ENCODE measurements around the gene AUP1. TPM values are rescaled to one million over a fixed set of nuclear protein-coding genes. Genes with fewer than 3 reads are reported as not detected.

AUP1 gene
- total RNA-seq, 1 experiment from 2014 or later = 91.5 TPM

- no peak overlapping the region for H4K5ac ChIP-seq (ENCODE audit: insufficient read length, low read depth, low read length)
Measured at GRCh38 chr2:74542978-74543377, 13.5 kb upstream of the AUP1 start.

More at GRCh38 chr2:74542978-74543377, 13.5 kb upstream of the AUP1 start:
- Histone ChIP-seq H4K8ac (replicated peaks; ENCODE audit: insufficient read length, low read depth, low read length) (no peak overlapping the region), H3K9ac (ENCODE audit: extremely low read depth, insufficient read length, low read length) (no peak overlapping the region), H2BK15ac (ENCODE audit: low read depth, low read length) (no peak overlapping the region), H2AFZ (ENCODE audit: low read length) (no peak overlapping the region), H3K18ac (ENCODE audit: insufficient read length, low read depth, low read length) (no peak overlapping the region), H2BK5ac (ENCODE audit: insufficient read length, low read length) (no peak overlapping the region), H3K4me1 (ENCODE audit: insufficient read depth, low read length) (no peaks in the 10 kb centered on the region), H4K20me1 (ENCODE audit: control insufficient read depth, insufficient read depth, insufficient read length) (no peaks in the 10 kb centered on the region), H3K4me2 (ENCODE audit: insufficient read depth, insufficient read length, low read length) (no peak overlapping the region), H3K9me3 (ENCODE audit: control insufficient read depth, low read depth, low read length) (no peaks in the 10 kb centered on the region), H3K23ac (ENCODE audit: insufficient read length, low read depth, low read length) (no peak overlapping the region), H3T11ph (ENCODE audit: low read length) (no peak overlapping the region), H3K27ac (ENCODE audit: insufficient read length, low read depth, low read length) (no peak overlapping the region), H2AK5ac (ENCODE audit: insufficient read length, low read length) (no peak overlapping the region), H3K56ac (ENCODE audit: insufficient read length, low read depth, low read length) (no peak overlapping the region), H4K91ac (ENCODE audit: insufficient read length, low read depth, low read length) (no peak overlapping the region), H3K27me3 (ENCODE audit: insufficient read depth, low read length) (no peaks in the 10 kb centered on the region), H2BK120ac (ENCODE audit: low read depth, low read length, poor library complexity, severe bottlenecking) (no peak overlapping the region), H2BK20ac (ENCODE audit: low read depth, low read length, poor library complexity, severe bottlenecking) (no peak overlapping the region), H3K23me2 (ENCODE audit: insufficient read length, low read depth, low read length, poor library complexity, severe bottlenecking) (no peaks in the 10 kb centered on the region), H3K79me1 (ENCODE audit: insufficient read depth, low read depth, low read length, poor library complexity, severe bottlenecking) (no peaks in the 10 kb centered on the region), H2BK12ac (ENCODE audit: insufficient read length, low read depth, low read length) (no peak overlapping the region), H3K14ac (ENCODE audit: insufficient read depth, low read length) (no peak overlapping the region), H3K79me2 (ENCODE audit: insufficient read depth, low read length) (0 out of 2 replicates have a peak, but pooled peaks cover 2% of the 10 kb centered on the region), H3K4ac (ENCODE audit: low read depth, low read length) (no peak overlapping the region)
- peaks cover 0 to 3% (median 2%) of the 10 kb centered on the region in 3 experiments; a peak in 3 of 7 replicates for H3K36me3 Mint-ChIP-seq (ENCODE audit: insufficient read depth in 1 of 3, low read depth in 3 of 3)
- no peaks in the 10 kb centered on the region for H3K9me3 Mint-ChIP-seq
- no CpG with 5 or more reads among the region's 1 CpG for WGBS (ENCODE audit: extremely low coverage, insufficient read length, low lambda C conversion rate)
- H3K27ac Mint-ChIP-seq = no peak overlapping the region
- no peak for DNase-seq
- H3K27me3 Mint-ChIP-seq (ENCODE audit: low read depth) = peaks cover 9% of the 10 kb centered on the region
- H3K4me3 Mint-ChIP-seq = no peak overlapping the region
- TF ChIP-seq, protein P1, sequence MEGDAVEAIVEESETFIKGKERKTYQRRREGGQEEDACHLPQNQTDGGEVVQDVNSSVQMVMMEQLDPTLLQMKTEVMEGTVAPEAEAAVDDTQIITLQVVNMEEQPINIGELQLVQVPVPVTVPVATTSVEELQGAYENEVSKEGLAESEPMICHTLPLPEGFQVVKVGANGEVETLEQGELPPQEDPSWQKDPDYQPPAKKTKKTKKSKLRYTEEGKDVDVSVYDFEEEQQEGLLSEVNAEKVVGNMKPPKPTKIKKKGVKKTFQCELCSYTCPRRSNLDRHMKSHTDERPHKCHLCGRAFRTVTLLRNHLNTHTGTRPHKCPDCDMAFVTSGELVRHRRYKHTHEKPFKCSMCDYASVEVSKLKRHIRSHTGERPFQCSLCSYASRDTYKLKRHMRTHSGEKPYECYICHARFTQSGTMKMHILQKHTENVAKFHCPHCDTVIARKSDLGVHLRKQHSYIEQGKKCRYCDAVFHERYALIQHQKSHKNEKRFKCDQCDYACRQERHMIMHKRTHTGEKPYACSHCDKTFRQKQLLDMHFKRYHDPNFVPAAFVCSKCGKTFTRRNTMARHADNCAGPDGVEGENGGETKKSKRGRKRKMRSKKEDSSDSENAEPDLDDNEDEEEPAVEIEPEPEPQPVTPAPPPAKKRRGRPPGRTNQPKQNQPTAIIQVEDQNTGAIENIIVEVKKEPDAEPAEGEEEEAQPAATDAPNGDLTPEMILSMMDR (conservative IDR thresholded peaks at IDR 0.05) = no peak
- peaks cover 5 to 10% of the 10 kb centered on the region in 2 experiments for H3K4me1 Mint-ChIP-seq

Data from H9 (cell line).